ENCODE data around the gene VPS4B.

The VPS4B gene

GRCh38 chr18:63395503-63395902, 26.8 kb downstream of the VPS4B start:
- H3K9me3 ChIP-seq (ENCODE audit: control extremely low read depth in 1 of 5, control insufficient read depth in 4 of 5, insufficient read depth in 2 of 5, low read depth in 1 of 5, low read length in 4 of 5) = no peaks in the 10 kb centered on the region
- no peaks in the 10 kb centered on the region for H3K4me1 ChIP-seq (ENCODE audit: control extremely low read depth in 1 of 4, control insufficient read depth in 4 of 4, insufficient read depth in 4 of 4, low read length in 3 of 4)
- no CpG with 5 or more reads among the region's 1 CpG for WGBS (ENCODE audit: insufficient coverage)
- ChIA-PET CTCF (interaction anchor here (1.0 to 1.8 kb wide), 5 partner anchors 9 to 20 kb away, joined by 3 to 6 read pairs (median 3); no protein-coding TSS in a partner anchor), POLR2A (no interaction called here)
- H3K4me3 ChIP-seq (ENCODE audit: control insufficient read depth in 1 of 7, extremely low read depth in 1 of 7, insufficient read depth in 4 of 7, low read depth in 2 of 7, low read length in 6 of 7) = no peak overlapping the region
- no peak for DNase-seq
- peaks cover 16 to 69% (median 49%) of the 10 kb centered on the region in 4 experiments for H3K36me3 ChIP-seq (ENCODE audit: control insufficient read depth in 4 of 4, insufficient read depth in 4 of 4, low read length in 3 of 4)
- no peaks in the 10 kb centered on the region for H3K27me3 ChIP-seq (replicated peaks in 2 of 5; ENCODE audit: control insufficient read depth in 4 of 5, insufficient read depth in 5 of 5, low read length in 4 of 5)
- no peak overlapping the region for H3K27ac ChIP-seq (ENCODE audit: insufficient read depth in 1 of 2, low read depth in 1 of 2, low read length in 2 of 2, poor library complexity in 1 of 2, severe bottlenecking in 2 of 2)

- ChIA-PET POLR2A (no interaction called here), CTCF (interaction anchor here (1.0 to 1.8 kb wide), 6 partner anchors 10 to 45 kb away, joined by 3 to 6 read pairs (median 3); no protein-coding TSS in a partner anchor)
- H3K36me3 ChIP-seq (ENCODE audit: control insufficient read depth in 4 of 4, insufficient read depth in 4 of 4, low read length in 3 of 4) = peaks cover 14 to 67% (median 45%) of the 10 kb centered on the region in 4 experiments
- DNase-seq = no peak
- no peaks in the 10 kb centered on the region for H3K4me1 ChIP-seq (ENCODE audit: control extremely low read depth in 1 of 4, control insufficient read depth in 4 of 4, insufficient read depth in 4 of 4, low read length in 3 of 4)
- H3K27me3 ChIP-seq (replicated peaks in 2 of 5; ENCODE audit: control insufficient read depth in 4 of 5, insufficient read depth in 5 of 5, low read length in 4 of 5) = no peaks in the 10 kb centered on the region
- H3K27ac ChIP-seq (ENCODE audit: insufficient read depth in 1 of 2, low read depth in 1 of 2, low read length in 2 of 2, poor library complexity in 1 of 2, severe bottlenecking in 2 of 2) = no peak overlapping the region
- no peak overlapping the region for H3K4me3 ChIP-seq (ENCODE audit: control insufficient read depth in 1 of 7, extremely low read depth in 1 of 7, insufficient read depth in 4 of 7, low read depth in 2 of 7, low read length in 6 of 7)
- H3K9me3 ChIP-seq (ENCODE audit: control extremely low read depth in 1 of 5, control insufficient read depth in 4 of 5, insufficient read depth in 2 of 5, low read depth in 1 of 5, low read length in 4 of 5) = no peaks in the 10 kb centered on the region
- WGBS (ENCODE audit: insufficient coverage) = no CpG with 5 or more reads among the region's 3 CpGs
These were observed 27.3 kb downstream of the VPS4B start for GRCh38 chr18:63394954-63395353.

GRCh38 chr18:63387861-63388260, 34.4 kb downstream of the VPS4B start:
- ChIA-PET POLR2A (no interaction called here), CTCF (interaction anchor here (0.6 to 0.7 kb wide), 2 partner anchors 809 to 847 kb away, joined by 3 read pairs; no protein-coding TSS in a partner anchor)
- no peaks in the 10 kb centered on the region for H3K27me3 ChIP-seq (replicated peaks in 2 of 5; ENCODE audit: control insufficient read depth in 4 of 5, insufficient read depth in 5 of 5, low read length in 4 of 5)
- H3K9me3 ChIP-seq (ENCODE audit: control extremely low read depth in 1 of 5, control insufficient read depth in 4 of 5, insufficient read depth in 2 of 5, low read depth in 1 of 5, low read length in 4 of 5) = peaks cover 0 to 4% (median 2%) of the 10 kb centered on the region in 5 experiments
- H3K4me1 ChIP-seq (ENCODE audit: control extremely low read depth in 1 of 4, control insufficient read depth in 4 of 4, insufficient read depth in 4 of 4, low read length in 3 of 4) = no peaks in the 10 kb centered on the region
- DNase-seq = no peak
- no peak overlapping the region for H3K4me3 ChIP-seq (ENCODE audit: control insufficient read depth in 1 of 7, extremely low read depth in 1 of 7, insufficient read depth in 4 of 7, low read depth in 2 of 7, low read length in 6 of 7)
- WGBS (ENCODE audit: insufficient coverage) = no CpG with 5 or more reads among the region's 4 CpGs
- no peak overlapping the region for H3K27ac ChIP-seq (ENCODE audit: insufficient read depth in 1 of 2, low read depth in 1 of 2, low read length in 2 of 2, poor library complexity in 1 of 2, severe bottlenecking in 2 of 2)
- H3K36me3 ChIP-seq (ENCODE audit: control insufficient read depth in 4 of 4, insufficient read depth in 4 of 4, low read length in 3 of 4) = peaks cover 9 to 29% (median 19%) of the 10 kb centered on the region in 4 experiments

- no peaks in the 10 kb centered on the region for H3K27me3 ChIP-seq (replicated peaks in 2 of 5; ENCODE audit: control insufficient read depth in 4 of 5, insufficient read depth in 5 of 5, low read length in 4 of 5)
- no peak overlapping the region for H3K27ac ChIP-seq (ENCODE audit: insufficient read depth in 1 of 2, low read depth in 1 of 2, low read length in 2 of 2, poor library complexity in 1 of 2, severe bottlenecking in 2 of 2)
- CTCF ChIA-PET = interaction anchor here (0.9 to 1.5 kb wide), 3 partner anchors 13 to 25 kb away, joined by 3 read pairs; no protein-coding TSS in a partner anchor
- H3K4me3 ChIP-seq (ENCODE audit: control insufficient read depth in 1 of 7, extremely low read depth in 1 of 7, insufficient read depth in 4 of 7, low read depth in 2 of 7, low read length in 6 of 7) = no peak overlapping the region
- H3K4me1 ChIP-seq (ENCODE audit: control extremely low read depth in 1 of 4, control insufficient read depth in 4 of 4, insufficient read depth in 4 of 4, low read length in 3 of 4) = no peaks in the 10 kb centered on the region
- POLR2A ChIA-PET = no interaction called here
- no peak for DNase-seq
- H3K36me3 ChIP-seq (ENCODE audit: control insufficient read depth in 4 of 4, insufficient read depth in 4 of 4, low read length in 3 of 4) = peaks cover 0 to 7% (median 0%) of the 10 kb centered on the region in 4 experiments
- peaks cover 0 to 6% (median 3%) of the 10 kb centered on the region in 5 experiments for H3K9me3 ChIP-seq (ENCODE audit: control extremely low read depth in 1 of 5, control insufficient read depth in 4 of 5, insufficient read depth in 2 of 5, low read depth in 1 of 5, low read length in 4 of 5)
- 76% methylated on average over 3 of the region's 3 CpGs for WGBS (ENCODE audit: insufficient coverage)
These were observed 39.4 kb downstream of the VPS4B start for GRCh38 chr18:63382843-63383242.

GRCh38 chr18:63379639-63379962, 42.7 kb downstream of the VPS4B start:
- no CpG with 5 or more reads among the region's 2 CpGs for WGBS (ENCODE audit: insufficient coverage)
- H3K9me3 ChIP-seq (ENCODE audit: control extremely low read depth in 1 of 5, control insufficient read depth in 4 of 5, insufficient read depth in 2 of 5, low read depth in 1 of 5, low read length in 4 of 5) = peaks cover 0 to 12% (median 5%) of the 10 kb centered on the region in 5 experiments
- no peak overlapping the region for H3K27ac ChIP-seq (ENCODE audit: insufficient read depth in 1 of 2, low read depth in 1 of 2, low read length in 2 of 2, poor library complexity in 1 of 2, severe bottlenecking in 2 of 2)
- H3K4me1 ChIP-seq (ENCODE audit: control extremely low read depth in 1 of 4, control insufficient read depth in 4 of 4, insufficient read depth in 4 of 4, low read length in 3 of 4) = peaks cover 0 to 5% (median 0%) of the 10 kb centered on the region in 4 experiments
- CTCF ChIA-PET = no interaction called here
- no peak overlapping the region for H3K4me3 ChIP-seq (ENCODE audit: control insufficient read depth in 1 of 7, extremely low read depth in 1 of 7, insufficient read depth in 4 of 7, low read depth in 2 of 7, low read length in 6 of 7)
- POLR2A ChIA-PET = interaction anchor here (1.6 kb wide), 1 partner anchor 12 kb away, joined by 6 read pairs; no protein-coding TSS in a partner anchor
- DNase-seq = no peak
- H3K36me3 ChIP-seq (ENCODE audit: control insufficient read depth in 4 of 4, insufficient read depth in 4 of 4, low read length in 3 of 4) = peaks cover 0 to 7% (median 0%) of the 10 kb centered on the region in 4 experiments
- no peaks in the 10 kb centered on the region for H3K27me3 ChIP-seq (replicated peaks in 2 of 5; ENCODE audit: control insufficient read depth in 4 of 5, insufficient read depth in 5 of 5, low read length in 4 of 5)

GRCh38 chr18:63378919-63379638, 43.2 kb downstream of the VPS4B start:
- 83% methylated on average over 2 of the region's 4 CpGs for WGBS (ENCODE audit: insufficient coverage)
- Histone ChIP-seq H3K27ac (ENCODE audit: insufficient read depth in 1 of 2, low read depth in 1 of 2, low read length in 2 of 2, poor library complexity in 1 of 2, severe bottlenecking in 2 of 2) (no peak overlapping the region), H3K4me3 (ENCODE audit: control insufficient read depth in 1 of 7, extremely low read depth in 1 of 7, insufficient read depth in 4 of 7, low read depth in 2 of 7, low read length in 6 of 7) (no peak overlapping the region), H3K27me3 (replicated peaks in 2 of 5; ENCODE audit: control insufficient read depth in 4 of 5, insufficient read depth in 5 of 5, low read length in 4 of 5) (no peaks in the 10 kb centered on the region), H3K36me3 (ENCODE audit: control insufficient read depth in 4 of 4, insufficient read depth in 4 of 4, low read length in 3 of 4) (peaks cover 0 to 3% (median 0%) of the 10 kb centered on the region in 4 experiments), H3K9me3 (ENCODE audit: control extremely low read depth in 1 of 5, control insufficient read depth in 4 of 5, insufficient read depth in 2 of 5, low read depth in 1 of 5, low read length in 4 of 5) (peaks cover 0 to 12% (median 5%) of the 10 kb centered on the region in 5 experiments), H3K4me1 (ENCODE audit: control extremely low read depth in 1 of 4, control insufficient read depth in 4 of 4, insufficient read depth in 4 of 4, low read length in 3 of 4) (peaks cover 0 to 5% (median 0%) of the 10 kb centered on the region in 4 experiments)
- ChIA-PET CTCF (no interaction called here), POLR2A (no interaction called here)
- no peak for DNase-seq

Measured in common myeloid progenitor, CD34-positive (primary cell).